Measurements from ENCODE around the gene IGFN1. TPM values are rescaled to one million over a fixed set of nuclear protein-coding genes. Genes with fewer than 3 reads are reported as not detected.

Gene IGFN1
- total and polyA plus RNA-seq, 9 donors, result 0.05 to 1.6 (median 0.51) TPM; not detected in 2

DNA sequence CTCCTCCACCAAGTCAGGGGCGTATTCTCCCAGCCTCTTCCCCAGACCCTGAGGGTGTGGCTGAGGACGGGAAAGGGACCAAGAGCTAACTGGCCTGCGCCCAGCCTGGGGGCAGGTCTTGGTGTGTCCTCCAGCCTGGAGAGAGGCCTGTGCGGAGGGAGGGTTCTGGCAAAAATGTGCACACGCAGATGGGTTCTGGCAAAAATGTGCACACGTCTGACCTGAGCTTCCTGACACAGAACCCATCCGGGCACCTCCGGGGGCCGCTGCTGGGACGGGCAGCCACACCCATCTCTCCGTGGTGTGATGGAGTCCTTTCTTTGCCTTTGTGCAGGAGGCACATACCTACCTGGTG is 69.6 kb downstream of the IGFN1 start:
- Histone ChIP-seq H3K4me1 (ENCODE audit: insufficient read depth) (no peaks in the 10 kb centered on the region), H3K36me3 (no peaks in the 10 kb centered on the region), H3K27me3 (no peaks in the 10 kb centered on the region), H3K27ac (no peak overlapping the region), H3K4me3 (no peak overlapping the region), H3K9me3 (no peaks in the 10 kb centered on the region)
- WGBS, 3 donors, result 11 to 14% (median 14%) methylated on average over 11 of the region's 11 CpGs
- DNase-seq, result no peak
- intact Hi-C loops (cut with DNase I), result no loop called here
- TF ChIP-seq EP300 (IDR thresholded peaks at IDR 0.05) (no peak), POLR2A (IDR thresholded peaks at IDR 0.05) (no peak)
- TF ChIP-seq, protein P1, sequence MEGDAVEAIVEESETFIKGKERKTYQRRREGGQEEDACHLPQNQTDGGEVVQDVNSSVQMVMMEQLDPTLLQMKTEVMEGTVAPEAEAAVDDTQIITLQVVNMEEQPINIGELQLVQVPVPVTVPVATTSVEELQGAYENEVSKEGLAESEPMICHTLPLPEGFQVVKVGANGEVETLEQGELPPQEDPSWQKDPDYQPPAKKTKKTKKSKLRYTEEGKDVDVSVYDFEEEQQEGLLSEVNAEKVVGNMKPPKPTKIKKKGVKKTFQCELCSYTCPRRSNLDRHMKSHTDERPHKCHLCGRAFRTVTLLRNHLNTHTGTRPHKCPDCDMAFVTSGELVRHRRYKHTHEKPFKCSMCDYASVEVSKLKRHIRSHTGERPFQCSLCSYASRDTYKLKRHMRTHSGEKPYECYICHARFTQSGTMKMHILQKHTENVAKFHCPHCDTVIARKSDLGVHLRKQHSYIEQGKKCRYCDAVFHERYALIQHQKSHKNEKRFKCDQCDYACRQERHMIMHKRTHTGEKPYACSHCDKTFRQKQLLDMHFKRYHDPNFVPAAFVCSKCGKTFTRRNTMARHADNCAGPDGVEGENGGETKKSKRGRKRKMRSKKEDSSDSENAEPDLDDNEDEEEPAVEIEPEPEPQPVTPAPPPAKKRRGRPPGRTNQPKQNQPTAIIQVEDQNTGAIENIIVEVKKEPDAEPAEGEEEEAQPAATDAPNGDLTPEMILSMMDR (IDR thresholded peaks at IDR 0.05), result no peak

DNA sequence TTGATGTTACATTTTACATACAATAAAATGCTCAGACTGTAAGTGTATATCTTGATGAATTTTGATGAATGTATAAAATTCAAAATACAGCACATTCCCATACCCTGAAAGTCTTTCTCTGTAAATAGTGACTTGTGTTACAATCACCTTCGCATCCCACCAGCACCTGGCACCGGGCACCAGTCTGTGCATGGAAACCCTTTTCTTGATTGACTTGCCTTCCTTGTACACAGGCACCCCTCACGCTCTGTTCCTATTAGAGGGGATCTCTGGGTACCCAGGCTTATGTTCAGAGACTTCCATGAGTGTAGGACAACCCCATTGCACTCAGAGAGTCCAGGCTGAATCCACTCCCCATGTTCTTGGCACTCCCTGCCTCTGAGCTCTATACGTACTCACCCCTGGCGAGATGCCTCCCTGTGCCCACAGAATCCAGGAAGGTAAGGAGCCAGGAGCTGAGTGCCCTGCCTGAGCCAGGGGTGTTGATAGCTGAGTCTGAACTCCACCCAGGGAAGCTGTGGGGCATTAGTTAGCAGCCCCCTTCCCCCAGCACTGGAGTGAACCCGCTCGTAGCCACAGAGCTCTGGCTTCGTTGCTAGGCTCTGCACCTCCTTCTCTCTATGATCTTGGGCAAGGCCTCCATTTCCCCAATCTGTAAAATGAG is 70.2 kb downstream of the IGFN1 start:
- DNase-seq, result no peak
- Histone ChIP-seq H3K36me3 (no peaks in the 10 kb centered on the region), H3K4me1 (ENCODE audit: insufficient read depth) (no peaks in the 10 kb centered on the region), H3K4me3 (no peak overlapping the region), H3K9me3 (no peaks in the 10 kb centered on the region), H3K27ac (no peak overlapping the region), H3K27me3 (no peaks in the 10 kb centered on the region)
- TF ChIP-seq POLR2A (IDR thresholded peaks at IDR 0.05) (no peak), EP300 (IDR thresholded peaks at IDR 0.05) (no peak)
- TF ChIP-seq, protein P1 (IDR thresholded peaks at IDR 0.05), result no peak
- intact Hi-C loops (cut with DNase I), result no loop called here
- WGBS, 3 donors, result 93 to 96% (median 96%) methylated on average over 8 of the region's 8 CpGs

DNA sequence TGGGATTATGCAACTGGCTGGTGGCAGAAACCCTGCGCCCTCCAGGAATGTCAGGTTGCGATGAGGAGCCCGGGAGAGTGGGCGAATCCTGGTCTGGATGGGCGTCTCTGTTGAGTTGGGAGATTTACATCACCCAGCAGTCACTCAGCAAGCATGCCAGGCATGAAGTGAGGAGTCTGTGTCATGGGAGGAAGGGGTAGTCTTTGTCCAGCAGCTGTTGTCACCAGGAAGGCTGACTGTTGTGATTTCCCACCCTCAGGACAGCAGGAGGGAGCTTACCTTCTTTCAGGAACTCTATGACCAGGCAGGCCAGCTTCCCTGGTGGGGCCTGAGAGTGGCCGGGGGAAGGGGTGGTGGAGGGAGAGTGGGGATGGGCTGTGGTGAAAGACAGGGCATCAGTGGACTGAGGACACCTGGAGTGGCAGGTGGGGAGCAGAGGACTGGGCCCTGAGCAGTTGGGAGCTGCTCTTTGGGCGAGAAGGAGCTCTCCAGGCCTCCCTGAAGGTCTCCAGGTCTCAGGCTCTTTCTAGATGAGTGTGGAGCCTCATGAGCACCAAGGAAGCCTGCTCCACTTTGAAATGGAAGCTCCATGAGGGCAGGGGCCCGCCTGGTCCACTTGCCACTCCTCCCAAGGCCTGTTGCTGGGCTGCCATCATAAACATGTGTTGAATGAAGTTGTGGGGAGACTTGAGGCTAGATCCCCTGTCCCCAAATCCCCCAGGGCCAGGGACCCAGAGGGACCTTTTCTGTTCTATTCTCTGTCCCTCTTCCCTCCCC is 71.3 kb downstream of the IGFN1 start:
- intact Hi-C loops (cut with DNase I), result no loop called here
- no peak for DNase-seq
- WGBS, 3 donors, result 85 to 94% (median 93%) methylated on average over 8 of the region's 8 CpGs
- Histone ChIP-seq H3K4me1 (ENCODE audit: insufficient read depth) (no peaks in the 10 kb centered on the region), H3K4me3 (no peak overlapping the region), H3K27ac (no peak overlapping the region), H3K27me3 (no peaks in the 10 kb centered on the region), H3K36me3 (no peaks in the 10 kb centered on the region), H3K9me3 (no peaks in the 10 kb centered on the region)
- TF ChIP-seq EP300 (IDR thresholded peaks at IDR 0.05) (no peak), POLR2A (IDR thresholded peaks at IDR 0.05) (no peak)
- TF ChIP-seq, protein P1 (IDR thresholded peaks at IDR 0.05), result no peak

DNA sequence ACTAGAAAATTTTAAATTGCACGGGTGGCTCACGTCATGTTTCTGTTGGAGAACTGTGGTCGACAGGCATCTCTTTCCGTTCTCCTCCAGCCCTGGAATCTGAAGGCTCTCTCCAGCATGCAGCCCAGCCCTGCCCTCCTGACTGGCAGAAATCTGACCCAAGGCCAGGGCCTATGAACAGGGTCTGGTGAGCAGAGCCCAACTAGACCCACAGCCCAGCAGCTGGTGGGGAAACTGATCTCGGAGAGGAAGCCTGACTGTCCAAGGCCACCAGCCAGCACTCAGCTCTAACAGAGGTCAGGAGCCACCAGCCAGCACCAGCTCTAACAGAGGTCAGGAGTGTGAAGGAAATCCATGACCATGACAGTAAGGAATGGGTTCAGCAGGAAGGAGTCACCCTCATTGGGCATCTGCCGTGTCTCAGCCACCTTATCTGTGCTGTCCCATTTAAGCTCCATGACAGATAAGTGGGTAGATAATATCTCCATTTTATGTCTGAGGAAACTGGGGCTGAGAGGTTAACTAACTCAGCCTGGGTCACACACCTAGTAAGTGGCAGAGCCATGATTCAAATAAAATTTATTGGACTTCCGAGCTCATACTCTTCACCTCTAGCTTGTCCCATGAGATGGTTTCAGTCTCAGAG is 72.5 kb downstream of the IGFN1 start:
- Histone ChIP-seq H3K36me3 (no peaks in the 10 kb centered on the region), H3K27ac (no peak overlapping the region), H3K4me3 (no peak overlapping the region), H3K27me3 (no peaks in the 10 kb centered on the region), H3K9me3 (no peaks in the 10 kb centered on the region), H3K4me1 (ENCODE audit: insufficient read depth) (no peaks in the 10 kb centered on the region)
- no peak for DNase-seq
- 72 to 81% (median 79%) methylated on average over 7 of the region's 7 CpGs for WGBS, 3 donors
- intact Hi-C loops (cut with DNase I), result no loop called here
- TF ChIP-seq, protein P1 (IDR thresholded peaks at IDR 0.05), result no peak
- TF ChIP-seq POLR2A (IDR thresholded peaks at IDR 0.05), result no peak
